ENCODE results near the gene LSR.
"Not testable (repeated sequence)": the region's sequence is repeated elsewhere in the genome, so short reads cannot be mapped to it uniquely, and the experiment has no call there.

DNA sequence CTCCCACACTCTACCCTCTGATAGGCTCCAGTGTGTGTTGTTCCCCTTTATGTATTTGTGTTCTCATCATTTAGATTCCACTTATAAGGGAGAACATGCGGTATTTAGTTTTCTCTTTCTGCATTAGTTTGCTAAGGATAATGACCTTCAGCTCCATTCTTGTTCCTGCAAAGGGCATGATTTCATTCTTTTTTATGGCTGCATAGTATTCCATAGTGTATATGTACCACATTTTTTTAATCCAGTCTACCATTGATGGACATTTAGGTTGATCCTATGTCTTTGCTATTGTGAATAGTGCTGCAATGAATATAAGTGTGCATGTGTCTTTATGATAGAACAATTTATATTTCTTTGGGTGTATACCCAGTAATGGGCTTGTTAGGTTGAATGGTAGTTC is 9.2 kb upstream of the LSR start:
- TF ChIP-seq POLR2AphosphoS5 (IDR thresholded peaks at IDR 0.05; ENCODE audit: insufficient read depth in 1 of 2, low read depth in 1 of 2); POLR2A (IDR thresholded peaks at IDR 0.05): not testable (repeated sequence)
